Neural progenitor cell (in vitro differentiated cells): ENCODE results near the gene CACHD1.

Experiments
- EZH2 ChIP-seq: fragments of 200-600 bp; sonication (generic); IDR thresholded peaks from 2 replicates; pipeline ENCODE4 v1.6.1; 2017; ENCODE audit warnings: antibody characterized with exemption, mild to moderate bottlenecking, moderate library complexity
- EZH2phosphoT487 ChIP-seq: fragments of 200-600 bp; sonication (generic); IDR thresholded peaks from 2 replicates; pipeline ENCODE4 v1.6.1; 2017; ENCODE audit warnings: antibody characterized with exemption
- TF ChIP-seq, protein P1 (sequence below): fragments of 200-600 bp; sonication (generic); IDR thresholded peaks from 2 replicates; pipeline ENCODE4 v1.5.1; 2017; ENCODE audit warnings: antibody characterized with exemption, mild to moderate bottlenecking

DNA sequence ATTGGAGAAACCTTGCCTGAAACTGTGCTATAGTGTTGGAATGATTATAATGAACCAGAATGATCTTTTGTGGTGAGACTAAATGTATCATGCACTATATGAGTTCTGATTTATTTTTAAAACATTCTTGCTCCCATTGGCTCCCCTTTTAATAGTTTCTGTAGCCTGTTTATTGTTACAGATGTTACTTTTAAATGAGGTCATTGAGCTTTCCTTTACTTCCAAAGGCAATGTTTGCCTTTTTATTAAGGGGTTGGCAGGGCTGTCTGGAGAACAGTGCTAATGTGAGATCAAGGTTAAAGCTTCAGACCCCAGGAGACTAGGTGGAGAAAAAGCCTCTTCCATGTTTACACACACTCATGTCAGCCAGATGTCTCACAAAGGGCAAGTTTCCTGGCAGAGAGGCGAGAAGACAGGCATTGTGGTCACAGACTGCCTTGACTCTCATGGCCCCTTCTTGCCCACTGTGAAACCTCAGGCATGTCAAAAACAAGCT, 154.3 kb downstream of the CACHD1 start:
- TF ChIP-seq, protein P1, sequence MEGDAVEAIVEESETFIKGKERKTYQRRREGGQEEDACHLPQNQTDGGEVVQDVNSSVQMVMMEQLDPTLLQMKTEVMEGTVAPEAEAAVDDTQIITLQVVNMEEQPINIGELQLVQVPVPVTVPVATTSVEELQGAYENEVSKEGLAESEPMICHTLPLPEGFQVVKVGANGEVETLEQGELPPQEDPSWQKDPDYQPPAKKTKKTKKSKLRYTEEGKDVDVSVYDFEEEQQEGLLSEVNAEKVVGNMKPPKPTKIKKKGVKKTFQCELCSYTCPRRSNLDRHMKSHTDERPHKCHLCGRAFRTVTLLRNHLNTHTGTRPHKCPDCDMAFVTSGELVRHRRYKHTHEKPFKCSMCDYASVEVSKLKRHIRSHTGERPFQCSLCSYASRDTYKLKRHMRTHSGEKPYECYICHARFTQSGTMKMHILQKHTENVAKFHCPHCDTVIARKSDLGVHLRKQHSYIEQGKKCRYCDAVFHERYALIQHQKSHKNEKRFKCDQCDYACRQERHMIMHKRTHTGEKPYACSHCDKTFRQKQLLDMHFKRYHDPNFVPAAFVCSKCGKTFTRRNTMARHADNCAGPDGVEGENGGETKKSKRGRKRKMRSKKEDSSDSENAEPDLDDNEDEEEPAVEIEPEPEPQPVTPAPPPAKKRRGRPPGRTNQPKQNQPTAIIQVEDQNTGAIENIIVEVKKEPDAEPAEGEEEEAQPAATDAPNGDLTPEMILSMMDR, result no peak
- TF ChIP-seq EZH2 (no peak), EZH2phosphoT487 (no peak)
